HCT116 (cell line): ENCODE measurements around the gene FCHO1. TPM values are rescaled to one million over a fixed set of nuclear protein-coding genes. Genes with fewer than 3 reads are reported as not detected.

Experiments
- ATAC-seq: fragments of 200-7000 bp; cut with Tn5 transposase; 2 replicates; pipeline ENCODE4 v1.9.1; 2020; ENCODE audit warnings: mild to moderate bottlenecking, moderate library complexity
- BruUV-seq: library from RNA; stranded (reverse); fragments of 400-500 nt; replicated peaks from 2 replicates; lab custom pipeline; 2021; lab: Mats Ljungman, UMichigan
- CTCF ChIA-PET: fragments of 300-600 bp; sonication (Branson Sonifier 250); formaldehyde crosslinking; loops from one replicate; lab custom pipeline; 2021; ENCODE audit warnings: antibody characterized with exemption; lab: Charles Lee
- POLR2A ChIA-PET: fragments of 300-600, 350-600 bp; sonication (Branson Sonifier 250); formaldehyde crosslinking; loops from one replicate; lab custom pipeline; 2021; ENCODE audit warnings: antibody characterized with exemption; lab: Charles Lee
- RAD21 ChIA-PET, 2 experiments: fragments of 300-600 bp; sonication (Branson Sonifier 250); formaldehyde crosslinking; loops; one replicate each; lab custom pipeline; 2023; ENCODE audit warnings: low total read pairs in 2 of 2; ENCODE audit not compliant: uncharacterized antibody in 2 of 2, unreplicated experiment in 2 of 2, low non-redundant PET in 1 of 2; lab: Charles Lee
- DNase-seq: peaks from one replicate; pipeline ENCODE4 v3.0.0-alpha.2; 2010; ENCODE audit warnings: low read depth, low spot score
- H2AFZ ChIP-seq: fragments of 200-600 bp; shearing (Covaris generic), sonication (generic); 2 replicates; pipeline ENCODE4 v1.6.1; 2017; ENCODE audit warnings: low read depth, mixed run types, mixed read lengths, antibody characterized with exemption, low read length; ENCODE audit not compliant: poor library complexity, severe bottlenecking
- H3K27ac ChIP-seq: 2 replicates; pipeline ENCODE4 v1.5.1; 2012; ENCODE audit warnings: low read depth, low read length
- H3K27me3 ChIP-seq: fragments of 200-600 bp; sonication (generic); 2 replicates; pipeline ENCODE4 v1.6.1; 2016; ENCODE audit warnings: mixed run types, low read length, mixed read lengths; ENCODE audit not compliant: insufficient read depth
- H3K36me3 ChIP-seq, 2 experiments: fragments of 200-500 bp in 1 of 2; fragments of 200-600 bp in 1 of 2; sonication (Bioruptor generic) in 1 of 2; sonication (generic) in 1 of 2; 2 replicates each; pipeline versions ENCODE4 v1.5.1 to v1.6.1; 2014 to 2016; ENCODE audit warnings: low read length in 2 of 2, inconsistent platforms in 1 of 2, mixed read lengths in 1 of 2, mixed run types in 1 of 2; ENCODE audit not compliant: insufficient read depth in 2 of 2, control insufficient read depth in 1 of 2
- H3K4me1 ChIP-seq, 2 experiments: fragments of 200-600 bp in 1 of 2; sonication (generic) in 1 of 2; 2 replicates each; pipeline versions ENCODE4 v1.5.1 to v1.6.1; 2012 to 2017; ENCODE audit warnings: low read length in 2 of 2, inconsistent platforms in 1 of 2, mild to moderate bottlenecking in 1 of 2, mixed read lengths in 1 of 2, mixed run types in 1 of 2, moderate library complexity in 1 of 2; ENCODE audit not compliant: insufficient read depth in 2 of 2, control insufficient read depth in 1 of 2
- H3K4me2 ChIP-seq: fragments of 200-600 bp; sonication (generic); 2 replicates; pipeline ENCODE4 v1.6.1; 2017; ENCODE audit warnings: mixed run types, low read length, mixed read lengths
- H3K4me3 ChIP-seq, 2 experiments: fragments of 200-600 bp in 1 of 2; sonication (generic) in 1 of 2; replicated peaks in 1 of 2; 2 replicates each; pipeline ENCODE4 v1.5.1; 2011 to 2016; ENCODE audit warnings: low read length in 2 of 2, control low read depth in 1 of 2, low read depth in 1 of 2, mild to moderate bottlenecking in 1 of 2, mixed read lengths in 1 of 2, mixed run types in 1 of 2
- H3K79me2 ChIP-seq: fragments of 200-600 bp; sonication (generic); 2 replicates; pipeline ENCODE4 v1.6.1; 2017; ENCODE audit warnings: mild to moderate bottlenecking, mixed run types, low read length, moderate library complexity, mixed read lengths; ENCODE audit not compliant: insufficient read depth
- H3K9ac ChIP-seq: fragments of 200-600 bp; sonication (generic); 2 replicates; pipeline ENCODE4 v1.6.1; 2016; ENCODE audit warnings: low read length, mixed read lengths
- H3K9me2 ChIP-seq: fragments of 200-600 bp; sonication (generic), shearing (Covaris generic); 2 replicates; pipeline ENCODE4 v1.6.1; 2017; ENCODE audit warnings: mixed run types, mild to moderate bottlenecking, moderate library complexity; ENCODE audit not compliant: insufficient read depth
- H3K9me3 ChIP-seq, 2 experiments: fragments of 200-500 bp in 1 of 2; fragments of 200-600 bp in 1 of 2; sonication (Bioruptor generic) in 1 of 2; sonication (generic) in 1 of 2; 2 replicates each; pipeline ENCODE4 v1.6.1; 2014 to 2017; ENCODE audit warnings: low read length in 2 of 2, mixed read lengths in 2 of 2, inconsistent platforms in 1 of 2, low read depth in 1 of 2, mild to moderate bottlenecking in 1 of 2, mixed run types in 1 of 2, moderate library complexity in 1 of 2; ENCODE audit not compliant: control insufficient read depth in 1 of 2, insufficient read depth in 1 of 2
- H4K20me1 ChIP-seq: fragments of 200-600 bp; sonication (generic), shearing (Covaris generic); 2 replicates; pipeline ENCODE4 v1.6.1; 2017; ENCODE audit warnings: mixed run types, mild to moderate bottlenecking, moderate library complexity; ENCODE audit not compliant: insufficient read depth
- CEBPB ChIP-seq: IDR thresholded peaks from 2 replicates; pipeline ENCODE4 v1.6.1; 2012; ENCODE audit warnings: low read depth
- MAX ChIP-seq: IDR thresholded peaks from 2 replicates; pipeline ENCODE4 v1.6.1; 2012
- POLR2AphosphoS5 ChIP-seq: IDR thresholded peaks from 2 replicates; pipeline ENCODE4 v1.6.1; 2011; ENCODE audit warnings: mild to moderate bottlenecking, low read depth, low read length, moderate library complexity
- SP1 ChIP-seq: IDR thresholded peaks from 2 replicates; pipeline ENCODE4 v1.6.1; 2012; ENCODE audit warnings: low read depth
- TCF7L2 ChIP-seq: IDR thresholded peaks from 2 replicates; pipeline ENCODE4 v1.7.0; 2011; ENCODE audit warnings: borderline replicate concordance, inconsistent platforms; ENCODE audit not compliant: insufficient read depth, insufficient read length; ENCODE audit errors: extremely low read depth
- intact Hi-C: fragments of 100-400 bp; cut with micrococcal nuclease; formaldehyde crosslinking; loops from 2 replicates; pipeline ENCODE4 v1.10.0; 2022
- total RNA-seq: library from RNA; stranded (reverse); gene quantifications from one replicate; pipeline ENCODE4 v1.2.1, GENCODE V29; 2021; ENCODE audit not compliant: unreplicated experiment
- TF ChIP-seq, protein P1 (sequence below): IDR thresholded peaks from 2 replicates; pipeline ENCODE4 v1.6.1; 2012; ENCODE audit warnings: low read depth
- TF ChIP-seq, protein P2 (sequence below): IDR thresholded peaks from 2 replicates; pipeline ENCODE4 v1.6.1; 2011; ENCODE audit warnings: mild to moderate bottlenecking, low read length, moderate library complexity; ENCODE audit not compliant: insufficient replicate concordance; ENCODE audit errors: extremely low read depth

The FCHO1 gene
- total RNA-seq, 1 experiment from 2014 or later: 28.1 TPM

DNA sequence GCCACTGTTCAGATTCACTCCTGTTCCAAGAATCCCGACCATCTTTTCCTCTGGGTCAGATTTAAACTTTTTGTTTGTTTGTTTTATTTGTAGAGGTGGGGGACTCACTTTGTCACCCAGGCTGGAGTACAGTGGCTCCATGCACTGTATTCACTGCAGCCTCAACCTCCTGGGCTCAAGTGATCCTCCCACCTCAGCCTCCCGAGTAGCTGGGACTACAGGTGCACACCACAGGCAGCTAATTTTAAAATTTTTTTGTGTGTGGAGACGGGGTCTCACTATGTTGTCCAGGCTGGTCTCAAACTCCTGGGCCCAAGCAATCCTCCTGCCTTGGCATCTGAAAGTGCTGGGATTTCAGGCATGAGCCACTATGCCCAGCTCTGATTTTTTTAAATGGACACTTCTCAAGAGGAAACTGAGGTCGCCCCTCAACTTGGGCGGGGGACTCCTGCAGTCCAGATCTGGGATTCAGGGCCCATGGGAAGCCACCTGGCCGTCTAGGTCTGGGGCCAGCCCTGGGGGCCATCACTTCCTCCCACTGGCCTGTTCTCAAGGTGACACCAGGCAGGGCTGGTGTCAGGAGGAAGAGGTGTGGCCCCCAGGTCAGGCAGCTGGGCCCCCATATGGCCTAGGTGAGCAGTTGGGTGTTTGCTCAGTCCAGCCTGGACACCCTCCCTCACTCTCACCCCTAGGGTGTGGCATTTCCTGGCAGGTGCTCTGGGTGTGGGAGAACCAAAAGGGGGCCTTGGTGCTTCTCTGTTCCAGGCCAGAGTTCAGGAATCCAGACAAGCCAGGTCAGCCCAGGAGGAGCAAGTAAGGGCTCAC is 44.9 kb downstream of the FCHO1 start:
- H3K4me3 ChIP-seq: peak overlapping the region; percentile 75 to 90
- H3K27ac ChIP-seq: peak overlapping the region; percentile 84
- no peaks in the 10 kb centered on the region for H4K20me1 ChIP-seq
- no peaks in the 10 kb centered on the region for H3K9me3 ChIP-seq
- H3K4me2 ChIP-seq: peak overlapping the region; percentile 93
- ATAC-seq (peak; percentile 21), DNase-seq (peak; percentile 33)
- no TSS peak for BruUV-seq
- H3K79me2 ChIP-seq: peaks cover 45% of the 10 kb centered on the region
- ChIA-PET POLR2A (interaction anchor here (0.8 to 3.4 kb wide), 6 partner anchors 9 to 202 kb away, joined by 3 to 20 read pairs (median 6); partner anchors contain the start of gene RPL18A), RAD21 (interaction anchor here in 1 of 2 experiments (1.0 kb wide), 1 partner anchor 48 kb away, joined by 3 read pairs; no protein-coding TSS in a partner anchor), CTCF (interaction anchor here (1.2 to 2.7 kb wide), 3 partner anchors 13 to 137 kb away, joined by 3 to 10 read pairs (median 3); partner anchors contain the start of gene CCDC124)
- no peaks in the 10 kb centered on the region for H3K36me3 ChIP-seq
- intact Hi-C loops: loop anchor here (2.0 to 5.0 kb wide), 2 partner anchors 17 to 46 kb away; no protein-coding TSS in a partner anchor
- peaks cover 53 to 82% of the 10 kb centered on the region in 2 experiments for H3K4me1 ChIP-seq
- no peaks in the 10 kb centered on the region for H3K27me3 ChIP-seq
- peak overlapping the region; percentile 86 for H3K9ac ChIP-seq
- no peaks in the 10 kb centered on the region for H3K9me2 ChIP-seq
- TF ChIP-seq, protein P1, sequence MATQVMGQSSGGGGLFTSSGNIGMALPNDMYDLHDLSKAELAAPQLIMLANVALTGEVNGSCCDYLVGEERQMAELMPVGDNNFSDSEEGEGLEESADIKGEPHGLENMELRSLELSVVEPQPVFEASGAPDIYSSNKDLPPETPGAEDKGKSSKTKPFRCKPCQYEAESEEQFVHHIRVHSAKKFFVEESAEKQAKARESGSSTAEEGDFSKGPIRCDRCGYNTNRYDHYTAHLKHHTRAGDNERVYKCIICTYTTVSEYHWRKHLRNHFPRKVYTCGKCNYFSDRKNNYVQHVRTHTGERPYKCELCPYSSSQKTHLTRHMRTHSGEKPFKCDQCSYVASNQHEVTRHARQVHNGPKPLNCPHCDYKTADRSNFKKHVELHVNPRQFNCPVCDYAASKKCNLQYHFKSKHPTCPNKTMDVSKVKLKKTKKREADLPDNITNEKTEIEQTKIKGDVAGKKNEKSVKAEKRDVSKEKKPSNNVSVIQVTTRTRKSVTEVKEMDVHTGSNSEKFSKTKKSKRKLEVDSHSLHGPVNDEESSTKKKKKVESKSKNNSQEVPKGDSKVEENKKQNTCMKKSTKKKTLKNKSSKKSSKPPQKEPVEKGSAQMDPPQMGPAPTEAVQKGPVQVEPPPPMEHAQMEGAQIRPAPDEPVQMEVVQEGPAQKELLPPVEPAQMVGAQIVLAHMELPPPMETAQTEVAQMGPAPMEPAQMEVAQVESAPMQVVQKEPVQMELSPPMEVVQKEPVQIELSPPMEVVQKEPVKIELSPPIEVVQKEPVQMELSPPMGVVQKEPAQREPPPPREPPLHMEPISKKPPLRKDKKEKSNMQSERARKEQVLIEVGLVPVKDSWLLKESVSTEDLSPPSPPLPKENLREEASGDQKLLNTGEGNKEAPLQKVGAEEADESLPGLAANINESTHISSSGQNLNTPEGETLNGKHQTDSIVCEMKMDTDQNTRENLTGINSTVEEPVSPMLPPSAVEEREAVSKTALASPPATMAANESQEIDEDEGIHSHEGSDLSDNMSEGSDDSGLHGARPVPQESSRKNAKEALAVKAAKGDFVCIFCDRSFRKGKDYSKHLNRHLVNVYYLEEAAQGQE: no peak
- TF ChIP-seq MAX (peak; percentile 37), TCF7L2 (no peak), CEBPB (no peak), SP1 (peak; percentile 73), POLR2AphosphoS5 (peak; percentile 30)
- TF ChIP-seq, protein P2, sequence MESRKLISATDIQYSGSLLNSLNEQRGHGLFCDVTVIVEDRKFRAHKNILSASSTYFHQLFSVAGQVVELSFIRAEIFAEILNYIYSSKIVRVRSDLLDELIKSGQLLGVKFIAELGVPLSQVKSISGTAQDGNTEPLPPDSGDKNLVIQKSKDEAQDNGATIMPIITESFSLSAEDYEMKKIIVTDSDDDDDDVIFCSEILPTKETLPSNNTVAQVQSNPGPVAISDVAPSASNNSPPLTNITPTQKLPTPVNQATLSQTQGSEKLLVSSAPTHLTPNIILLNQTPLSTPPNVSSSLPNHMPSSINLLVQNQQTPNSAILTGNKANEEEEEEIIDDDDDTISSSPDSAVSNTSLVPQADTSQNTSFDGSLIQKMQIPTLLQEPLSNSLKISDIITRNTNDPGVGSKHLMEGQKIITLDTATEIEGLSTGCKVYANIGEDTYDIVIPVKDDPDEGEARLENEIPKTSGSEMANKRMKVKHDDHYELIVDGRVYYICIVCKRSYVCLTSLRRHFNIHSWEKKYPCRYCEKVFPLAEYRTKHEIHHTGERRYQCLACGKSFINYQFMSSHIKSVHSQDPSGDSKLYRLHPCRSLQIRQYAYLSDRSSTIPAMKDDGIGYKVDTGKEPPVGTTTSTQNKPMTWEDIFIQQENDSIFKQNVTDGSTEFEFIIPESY: no peak
- H2AFZ ChIP-seq: no peak overlapping the region
